Bronchial epithelial cell (primary cell): ENCODE data around the gene CMIP. TPM values are rescaled to one million over a fixed set of nuclear protein-coding genes. Genes with fewer than 3 reads are reported as not detected.

ENCODE experiments used
- DNase-seq: peaks from one replicate; pipeline ENCODE4 v3.0.0-alpha.2; 2010; ENCODE audit warnings: low read depth
- FAIRE-seq: peaks from 2 replicates; lab custom pipeline; 2011; peaks lifted over from hg19 to GRCh38; lab: Jason Lieb, UNC
- H3K27me3 ChIP-seq: 2 replicates; pipeline ENCODE4 v1.5.1; 2011; ENCODE audit warnings: low read length; ENCODE audit not compliant: control insufficient read depth, insufficient read depth
- H3K36me3 ChIP-seq: 2 replicates; pipeline ENCODE4 v1.5.1; 2011; ENCODE audit warnings: low read length; ENCODE audit not compliant: control insufficient read depth, insufficient read depth
- H3K4me3 ChIP-seq: 2 replicates; pipeline ENCODE4 v1.5.1; 2011; ENCODE audit warnings: mild to moderate bottlenecking, low read depth, low read length, control low read depth
- CTCF ChIP-seq: IDR thresholded peaks from 2 replicates; pipeline ENCODE4 v1.5.1; 2011; ENCODE audit warnings: mild to moderate bottlenecking, moderate library complexity, low read length, control low read depth, inconsistent platforms; ENCODE audit not compliant: insufficient read depth, severe bottlenecking
- total RNA-seq: library from RNA; depleted of rRNA; stranded (reverse); fragments of >200 nt; gene quantifications from 2 replicates; pipeline ENCODE4 v1.2.1, GENCODE V29; 2014

The CMIP gene
- total RNA-seq, 1 donor from 2014 or later: 21.1 TPM

GRCh38 chr16:81654346-81654745, 209.7 kb downstream of the CMIP start:
- TF ChIP-seq CTCF: no peak
- DNase-seq: no peak
- H3K4me3 ChIP-seq: no peak overlapping the region
- no peaks in the 10 kb centered on the region for H3K27me3 ChIP-seq
- peaks cover 38% of the 10 kb centered on the region for H3K36me3 ChIP-seq
- no peak for FAIRE-seq

GRCh38 chr16:81655469-81656162, 211.0 kb downstream of the CMIP start:
- DNase-seq: no peak
- FAIRE-seq: no peak
- no peaks in the 10 kb centered on the region for H3K27me3 ChIP-seq
- no peak for TF ChIP-seq CTCF
- no peak overlapping the region for H3K4me3 ChIP-seq
- peaks cover 38% of the 10 kb centered on the region for H3K36me3 ChIP-seq

- no peak for TF ChIP-seq CTCF
- Histone ChIP-seq H3K4me3 (no peak overlapping the region), H3K36me3 (peaks cover 43% of the 10 kb centered on the region), H3K27me3 (no peaks in the 10 kb centered on the region)
- DNase-seq: no peak
- no peak for FAIRE-seq
Measured at GRCh38 chr16:81657224-81657623, 212.6 kb downstream of the CMIP start.

- Histone ChIP-seq H3K36me3 (peaks cover 42% of the 10 kb centered on the region), H3K27me3 (no peaks in the 10 kb centered on the region), H3K4me3 (no peak overlapping the region)
- DNase-seq (no peak), FAIRE-seq (no peak)
- TF ChIP-seq CTCF: no peak
Measured at GRCh38 chr16:81657781-81658180, 213.2 kb downstream of the CMIP start.

- H3K4me3 ChIP-seq: no peak overlapping the region
- DNase-seq (no peak), FAIRE-seq (no peak)
- H3K27me3 ChIP-seq: no peaks in the 10 kb centered on the region
- H3K36me3 ChIP-seq: peaks cover 40% of the 10 kb centered on the region
- TF ChIP-seq CTCF: no peak
Measured at GRCh38 chr16:81658373-81658772, 213.8 kb downstream of the CMIP start.

- Histone ChIP-seq H3K36me3 (peaks cover 40% of the 10 kb centered on the region), H3K4me3 (no peak overlapping the region), H3K27me3 (no peaks in the 10 kb centered on the region)
- no peak for TF ChIP-seq CTCF
- DNase-seq (no peak), FAIRE-seq (no peak)
Measured at GRCh38 chr16:81659249-81659648, 214.6 kb downstream of the CMIP start.
